EL (cell line): Measurements from ENCODE around the gene COX7A2L.

Experiments used
- DNase-seq: peaks from one replicate; pipeline ENCODE4 v3.0.0-alpha.2; 2016

COX7A2L gene

GRCh38 chr2:42315844-42316470 lies 45.1 kb downstream of the COX7A2L start:
- DNase-seq: no peak

GRCh38 chr2:42314892-42315468 lies 46.0 kb downstream of the COX7A2L start:
- DNase-seq: peak; percentile 92

- DNase-seq: no peak
Observed at GRCh38 chr2:42312106-42312505, 48.9 kb downstream of the COX7A2L start.

DNA sequence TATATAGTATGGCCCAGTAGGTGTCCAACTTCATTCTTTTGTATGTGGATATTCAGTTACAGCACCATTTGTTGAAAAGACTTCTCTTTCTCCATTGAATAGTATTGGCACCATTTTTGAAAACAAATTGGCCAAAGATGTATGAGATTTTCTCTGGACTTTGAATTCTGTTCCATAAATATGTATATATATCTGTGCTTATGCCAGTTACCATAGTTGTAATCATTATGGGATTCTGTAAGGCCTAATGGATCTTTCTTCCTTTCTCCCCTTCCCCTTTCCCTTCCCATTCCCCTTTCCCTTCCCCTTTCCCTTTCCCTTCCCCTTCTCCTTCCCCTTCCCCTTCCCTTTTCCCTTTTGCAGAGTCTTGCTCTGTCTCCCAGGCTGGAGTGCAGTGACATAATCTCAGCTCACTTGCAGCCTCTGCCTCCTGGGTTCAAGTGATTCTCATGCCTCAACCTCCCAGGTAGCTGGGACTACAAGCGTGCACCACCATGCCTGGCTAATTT lies 51.0 kb downstream of the COX7A2L start:
- no peak for DNase-seq

DNA sequence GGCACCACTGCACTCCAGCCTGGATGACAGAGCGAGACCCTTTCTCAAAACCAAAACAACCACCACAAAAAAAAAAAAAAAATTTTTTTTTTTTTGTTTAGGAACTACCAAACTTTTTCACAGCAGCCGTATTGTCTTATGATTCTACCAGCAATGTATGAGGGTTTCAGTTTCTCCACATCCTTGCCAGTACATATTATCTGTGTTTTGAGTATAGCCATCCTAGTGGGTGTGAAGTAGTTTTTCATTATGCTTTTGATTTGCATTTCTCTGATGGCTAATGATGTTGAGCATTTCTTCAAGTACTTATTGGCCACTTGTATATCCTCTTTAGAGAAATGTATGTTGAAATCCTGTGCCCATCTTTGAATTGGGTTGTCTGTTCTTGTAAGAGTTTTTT lies 51.7 kb downstream of the COX7A2L start:
- no peak for DNase-seq

DNA sequence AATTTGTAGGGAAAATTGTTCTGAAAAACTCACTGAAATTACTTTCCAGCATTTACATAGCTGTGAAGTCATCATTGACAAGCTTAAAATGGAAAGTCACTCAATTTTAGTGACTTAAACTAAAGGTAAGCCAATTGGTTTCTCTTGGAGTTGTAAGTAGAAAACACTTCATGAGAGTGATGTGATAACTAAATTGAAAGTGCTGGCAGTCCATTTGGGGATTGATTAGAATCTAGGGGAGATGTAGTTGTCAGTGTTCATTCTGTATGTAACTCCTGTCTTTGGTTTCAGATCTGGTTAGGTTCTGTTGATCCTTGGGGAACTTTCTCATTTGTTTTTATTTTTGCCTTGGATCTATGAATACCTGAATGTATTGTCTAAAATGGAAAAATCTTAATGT lies 53.8 kb downstream of the COX7A2L start:
- no peak for DNase-seq

DNA sequence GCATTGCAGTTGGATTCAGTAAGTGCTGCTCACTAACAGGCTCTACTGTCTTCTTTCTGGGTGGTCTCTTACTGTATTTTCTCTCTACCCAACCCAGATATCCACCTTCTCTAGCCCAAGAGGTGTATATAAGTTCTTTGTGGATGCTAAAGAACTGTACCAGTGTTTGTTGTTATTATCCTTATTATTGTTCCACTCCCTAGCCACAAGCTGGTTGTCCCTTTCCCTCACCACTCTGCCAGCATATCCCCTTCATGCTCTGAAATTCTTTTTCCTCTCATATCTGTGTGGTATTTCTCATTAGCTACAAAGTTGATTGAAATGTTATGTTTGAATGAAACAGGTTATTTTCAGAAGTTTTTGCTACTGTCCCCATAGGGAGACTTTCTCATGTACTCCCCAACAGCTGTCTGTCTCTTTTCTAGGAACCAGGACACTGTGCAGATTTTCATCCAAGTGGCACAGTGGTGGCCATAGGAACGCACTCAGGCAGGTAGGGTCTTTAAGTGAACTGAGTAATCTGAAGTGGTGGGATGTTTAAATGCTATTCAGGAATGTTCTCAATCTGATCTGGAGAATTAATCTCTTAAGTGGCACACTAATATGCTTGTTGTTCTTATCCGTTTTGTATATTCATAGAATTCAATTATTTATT lies 56.8 kb downstream of the COX7A2L start:
- DNase-seq: no peak

DNA sequence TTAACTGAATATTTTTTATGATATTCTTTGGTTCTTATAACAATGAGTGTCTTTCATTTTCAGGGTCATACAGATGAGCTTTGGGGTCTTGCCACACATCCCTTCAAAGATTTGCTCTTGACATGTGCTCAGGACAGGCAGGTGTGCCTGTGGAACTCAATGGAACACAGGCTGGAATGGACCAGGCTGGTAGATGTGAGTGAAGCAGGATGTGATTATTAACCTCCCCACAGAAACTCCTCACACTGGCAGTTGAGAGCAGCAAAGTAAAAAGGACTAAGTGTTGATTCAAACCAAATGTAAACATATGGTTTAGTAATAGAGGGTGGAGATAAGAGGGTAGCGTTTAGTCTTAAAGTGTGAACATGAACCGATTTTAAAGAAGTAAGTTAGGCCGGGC lies 57.8 kb downstream of the COX7A2L start:
- no peak for DNase-seq

- no peak for DNase-seq
Observed at GRCh38 chr2:42300527-42300926, 60.5 kb downstream of the COX7A2L start.
